ENCODE results near the gene NLGN4Y.

- TF ChIP-seq, protein P1, sequence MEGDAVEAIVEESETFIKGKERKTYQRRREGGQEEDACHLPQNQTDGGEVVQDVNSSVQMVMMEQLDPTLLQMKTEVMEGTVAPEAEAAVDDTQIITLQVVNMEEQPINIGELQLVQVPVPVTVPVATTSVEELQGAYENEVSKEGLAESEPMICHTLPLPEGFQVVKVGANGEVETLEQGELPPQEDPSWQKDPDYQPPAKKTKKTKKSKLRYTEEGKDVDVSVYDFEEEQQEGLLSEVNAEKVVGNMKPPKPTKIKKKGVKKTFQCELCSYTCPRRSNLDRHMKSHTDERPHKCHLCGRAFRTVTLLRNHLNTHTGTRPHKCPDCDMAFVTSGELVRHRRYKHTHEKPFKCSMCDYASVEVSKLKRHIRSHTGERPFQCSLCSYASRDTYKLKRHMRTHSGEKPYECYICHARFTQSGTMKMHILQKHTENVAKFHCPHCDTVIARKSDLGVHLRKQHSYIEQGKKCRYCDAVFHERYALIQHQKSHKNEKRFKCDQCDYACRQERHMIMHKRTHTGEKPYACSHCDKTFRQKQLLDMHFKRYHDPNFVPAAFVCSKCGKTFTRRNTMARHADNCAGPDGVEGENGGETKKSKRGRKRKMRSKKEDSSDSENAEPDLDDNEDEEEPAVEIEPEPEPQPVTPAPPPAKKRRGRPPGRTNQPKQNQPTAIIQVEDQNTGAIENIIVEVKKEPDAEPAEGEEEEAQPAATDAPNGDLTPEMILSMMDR (IDR thresholded peaks at IDR 0.05), result no peak
- no peak for TF ChIP-seq POLR2A (IDR thresholded peaks at IDR 0.05)
These were observed 19.2 kb downstream of the NLGN4Y start for GRCh38 chrY:14543506-14543905.
